ENCODE measurements around the gene RIBC1.

DNA sequence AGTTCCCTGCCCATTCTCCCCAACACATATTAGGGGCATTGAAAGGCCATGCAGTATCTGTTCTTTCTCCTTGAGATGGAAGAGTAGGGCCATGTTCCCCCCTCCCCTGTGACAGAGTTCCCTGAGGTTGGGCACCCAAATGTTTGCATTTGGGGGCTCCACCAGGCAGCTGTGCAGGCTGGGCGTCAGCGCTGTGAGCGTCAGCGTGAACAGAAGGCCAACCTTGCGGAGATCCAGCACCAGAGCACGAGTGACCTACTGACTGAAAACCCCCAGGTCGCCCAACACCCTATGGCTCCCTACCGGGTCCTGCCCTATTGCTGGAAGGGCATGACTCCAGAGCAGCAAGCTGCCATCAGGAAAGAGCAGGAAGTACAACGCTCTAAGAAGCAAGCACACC, 7.6 kb downstream of the RIBC1 start:
- no peak for TF ChIP-seq POLR2A (IDR thresholded peaks at IDR 0.05)
- TF ChIP-seq, protein P1, sequence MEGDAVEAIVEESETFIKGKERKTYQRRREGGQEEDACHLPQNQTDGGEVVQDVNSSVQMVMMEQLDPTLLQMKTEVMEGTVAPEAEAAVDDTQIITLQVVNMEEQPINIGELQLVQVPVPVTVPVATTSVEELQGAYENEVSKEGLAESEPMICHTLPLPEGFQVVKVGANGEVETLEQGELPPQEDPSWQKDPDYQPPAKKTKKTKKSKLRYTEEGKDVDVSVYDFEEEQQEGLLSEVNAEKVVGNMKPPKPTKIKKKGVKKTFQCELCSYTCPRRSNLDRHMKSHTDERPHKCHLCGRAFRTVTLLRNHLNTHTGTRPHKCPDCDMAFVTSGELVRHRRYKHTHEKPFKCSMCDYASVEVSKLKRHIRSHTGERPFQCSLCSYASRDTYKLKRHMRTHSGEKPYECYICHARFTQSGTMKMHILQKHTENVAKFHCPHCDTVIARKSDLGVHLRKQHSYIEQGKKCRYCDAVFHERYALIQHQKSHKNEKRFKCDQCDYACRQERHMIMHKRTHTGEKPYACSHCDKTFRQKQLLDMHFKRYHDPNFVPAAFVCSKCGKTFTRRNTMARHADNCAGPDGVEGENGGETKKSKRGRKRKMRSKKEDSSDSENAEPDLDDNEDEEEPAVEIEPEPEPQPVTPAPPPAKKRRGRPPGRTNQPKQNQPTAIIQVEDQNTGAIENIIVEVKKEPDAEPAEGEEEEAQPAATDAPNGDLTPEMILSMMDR (IDR thresholded peaks at IDR 0.05), result no peak
